Astrocyte (in vitro differentiated cells and primary cell): Measurements from ENCODE around the gene PTCH1. TPM values are rescaled to one million over a fixed set of nuclear protein-coding genes. Genes with fewer than 3 reads are reported as not detected.

Experiments used
- DNase-seq: peaks from one replicate; pipeline ENCODE4 v3.0.0-alpha.2; 2010; ENCODE audit warnings: low read depth
- FAIRE-seq: peaks from 2 replicates; lab custom pipeline; 2011; peaks lifted over from hg19 to GRCh38; lab: Jason Lieb, UNC
- H2AFZ ChIP-seq: 2 replicates; pipeline ENCODE4 v1.6.0; 2012; ENCODE audit warnings: low read depth, low read length, inconsistent platforms
- H3K27ac ChIP-seq: 2 replicates; pipeline ENCODE4 v1.5.1; 2011; ENCODE audit warnings: low read depth, low read length, inconsistent platforms
- H3K27me3 ChIP-seq: 2 replicates; pipeline ENCODE4 v1.6.0; 2011; ENCODE audit warnings: low read length, inconsistent platforms; ENCODE audit not compliant: insufficient read depth
- H3K36me3 ChIP-seq: 2 replicates; pipeline ENCODE4 v1.5.1; 2011; ENCODE audit warnings: low read length, inconsistent platforms; ENCODE audit not compliant: insufficient read depth
- H3K4me1 ChIP-seq: 2 replicates; pipeline ENCODE4 v1.5.1; 2011; ENCODE audit warnings: low read length, inconsistent platforms; ENCODE audit not compliant: insufficient read depth
- H3K4me2 ChIP-seq: 2 replicates; pipeline ENCODE4 v1.6.0; 2012; ENCODE audit warnings: low read length, inconsistent platforms
- H3K4me3 ChIP-seq: 2 replicates; pipeline ENCODE4 v1.5.1; 2011; ENCODE audit warnings: low read depth, mild to moderate bottlenecking, low read length, inconsistent platforms; ENCODE audit not compliant: insufficient read depth
- H3K79me2 ChIP-seq: 2 replicates; pipeline ENCODE4 v1.6.0; 2012; ENCODE audit warnings: mild to moderate bottlenecking, low read length, inconsistent platforms; ENCODE audit not compliant: insufficient read depth
- H3K9ac ChIP-seq: 2 replicates; pipeline ENCODE4 v1.6.0; 2012; ENCODE audit warnings: mild to moderate bottlenecking, low read length, inconsistent platforms
- H3K9me3 ChIP-seq: 2 replicates; pipeline ENCODE4 v1.5.1; 2012; ENCODE audit warnings: low read depth, mild to moderate bottlenecking, low read length, inconsistent platforms; ENCODE audit not compliant: insufficient read depth
- H4K20me1 ChIP-seq: 2 replicates; pipeline ENCODE4 v1.6.0; 2012; ENCODE audit warnings: low read length, inconsistent platforms; ENCODE audit not compliant: insufficient read depth
- H3K27ac Mint-ChIP-seq: one replicate; pipeline ENCODE4 v1.8.0; 2021; ENCODE audit warnings: mild to moderate bottlenecking, mixed read lengths; ENCODE audit not compliant: unreplicated experiment
- H3K27me3 Mint-ChIP-seq: one replicate; pipeline ENCODE4 v1.8.0; 2021; ENCODE audit warnings: low read depth, mixed read lengths; ENCODE audit not compliant: unreplicated experiment
- H3K36me3 Mint-ChIP-seq: one replicate; pipeline ENCODE4 v1.8.0; 2021; ENCODE audit warnings: low read depth, mixed read lengths; ENCODE audit not compliant: unreplicated experiment
- H3K4me1 Mint-ChIP-seq: one replicate; pipeline ENCODE4 v1.8.0; 2021; ENCODE audit warnings: low read depth, mixed read lengths; ENCODE audit not compliant: unreplicated experiment
- H3K4me3 Mint-ChIP-seq: one replicate; pipeline ENCODE4 v1.8.0; 2021; ENCODE audit warnings: mild to moderate bottlenecking, moderate library complexity, mixed read lengths; ENCODE audit not compliant: unreplicated experiment
- H3K9me3 Mint-ChIP-seq: one replicate; pipeline ENCODE4 v1.8.0; 2021; ENCODE audit warnings: mild to moderate bottlenecking, mixed read lengths; ENCODE audit not compliant: unreplicated experiment
- EZH2 ChIP-seq: IDR thresholded peaks from 2 replicates; pipeline ENCODE4 v1.6.1; 2012; ENCODE audit warnings: mild to moderate bottlenecking, low read length, inconsistent platforms; ENCODE audit not compliant: insufficient read depth
- total RNA-seq: library from RNA; stranded (reverse); gene quantifications from 2 replicates; pipeline ENCODE4 v1.2.1, GENCODE V29; 2021
- TF ChIP-seq, protein P1 (sequence below): IDR thresholded peaks from 2 replicates; pipeline ENCODE4 v1.5.1; 2011; ENCODE audit warnings: low read depth, mild to moderate bottlenecking, inconsistent platforms, low read length, moderate library complexity; ENCODE audit not compliant: insufficient read depth

Gene PTCH1
- total RNA-seq, 1 donor from 2014 or later = 21.3 TPM

GRCh38 chr9:95557142-95557541 is 40.4 kb upstream of the PTCH1 start:
- H3K27me3 ChIP-seq = peaks cover 21% of the 10 kb centered on the region
- Mint-ChIP-seq H3K27ac (no peak overlapping the region), H3K36me3 (no peaks in the 10 kb centered on the region), H3K4me3 (no peak overlapping the region), H3K4me1 (no peaks in the 10 kb centered on the region), H3K9me3 (peaks cover 19% of the 10 kb centered on the region), H3K27me3 (peaks cover 54% of the 10 kb centered on the region)
- no peaks in the 10 kb centered on the region for H3K9me3 ChIP-seq
- no peak overlapping the region for H3K4me2 ChIP-seq
- no peak for DNase-seq
- no peak overlapping the region for H3K9ac ChIP-seq
- H3K36me3 ChIP-seq = no peaks in the 10 kb centered on the region
- no peak overlapping the region for H3K4me3 ChIP-seq
- FAIRE-seq = no peak
- H3K79me2 ChIP-seq = no peaks in the 10 kb centered on the region
- no peak overlapping the region for H3K27ac ChIP-seq
- no peak for TF ChIP-seq EZH2
- TF ChIP-seq, protein P1, sequence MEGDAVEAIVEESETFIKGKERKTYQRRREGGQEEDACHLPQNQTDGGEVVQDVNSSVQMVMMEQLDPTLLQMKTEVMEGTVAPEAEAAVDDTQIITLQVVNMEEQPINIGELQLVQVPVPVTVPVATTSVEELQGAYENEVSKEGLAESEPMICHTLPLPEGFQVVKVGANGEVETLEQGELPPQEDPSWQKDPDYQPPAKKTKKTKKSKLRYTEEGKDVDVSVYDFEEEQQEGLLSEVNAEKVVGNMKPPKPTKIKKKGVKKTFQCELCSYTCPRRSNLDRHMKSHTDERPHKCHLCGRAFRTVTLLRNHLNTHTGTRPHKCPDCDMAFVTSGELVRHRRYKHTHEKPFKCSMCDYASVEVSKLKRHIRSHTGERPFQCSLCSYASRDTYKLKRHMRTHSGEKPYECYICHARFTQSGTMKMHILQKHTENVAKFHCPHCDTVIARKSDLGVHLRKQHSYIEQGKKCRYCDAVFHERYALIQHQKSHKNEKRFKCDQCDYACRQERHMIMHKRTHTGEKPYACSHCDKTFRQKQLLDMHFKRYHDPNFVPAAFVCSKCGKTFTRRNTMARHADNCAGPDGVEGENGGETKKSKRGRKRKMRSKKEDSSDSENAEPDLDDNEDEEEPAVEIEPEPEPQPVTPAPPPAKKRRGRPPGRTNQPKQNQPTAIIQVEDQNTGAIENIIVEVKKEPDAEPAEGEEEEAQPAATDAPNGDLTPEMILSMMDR = no peak
- no peaks in the 10 kb centered on the region for H4K20me1 ChIP-seq
- H2AFZ ChIP-seq = no peak overlapping the region
- no peaks in the 10 kb centered on the region for H3K4me1 ChIP-seq

DNA sequence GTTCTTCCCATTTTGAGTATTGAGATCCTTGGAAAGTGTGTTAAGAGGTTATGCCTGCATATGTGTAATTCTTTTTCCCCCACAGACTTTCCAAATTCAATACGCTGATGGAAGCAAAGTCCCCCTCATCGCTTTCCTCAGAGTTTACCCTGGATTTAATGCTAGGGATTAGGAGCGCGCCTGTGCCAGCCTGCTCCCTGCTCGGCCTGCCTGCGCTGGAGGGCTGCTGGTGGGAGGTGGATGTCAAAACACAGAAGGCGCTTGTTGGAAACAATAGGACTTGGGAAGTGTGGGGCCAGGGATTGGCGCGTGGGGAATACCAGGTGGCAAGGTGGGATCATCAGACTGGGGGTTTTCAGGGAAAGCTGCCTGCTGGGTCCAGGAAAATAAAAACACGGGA is 39.8 kb upstream of the PTCH1 start:
- TF ChIP-seq EZH2 = no peak
- TF ChIP-seq, protein P1 = no peak
- no peak overlapping the region for H3K4me2 ChIP-seq
- no peaks in the 10 kb centered on the region for H3K9me3 ChIP-seq
- Mint-ChIP-seq H3K27ac (no peak overlapping the region), H3K4me3 (no peak overlapping the region), H3K36me3 (no peaks in the 10 kb centered on the region), H3K9me3 (peaks cover 19% of the 10 kb centered on the region), H3K4me1 (no peaks in the 10 kb centered on the region), H3K27me3 (peaks cover 53% of the 10 kb centered on the region)
- H4K20me1 ChIP-seq = no peaks in the 10 kb centered on the region
- no peaks in the 10 kb centered on the region for H3K36me3 ChIP-seq
- no peak overlapping the region for H3K9ac ChIP-seq
- H3K4me1 ChIP-seq = no peaks in the 10 kb centered on the region
- H3K27me3 ChIP-seq = peaks cover 23% of the 10 kb centered on the region
- H3K79me2 ChIP-seq = no peaks in the 10 kb centered on the region
- H3K4me3 ChIP-seq = no peak overlapping the region
- H3K27ac ChIP-seq = no peak overlapping the region
- DNase-seq (no peak), FAIRE-seq (no peak)
- no peak overlapping the region for H2AFZ ChIP-seq

- Histone ChIP-seq H3K27ac (no peak overlapping the region), H3K4me3 (peak overlapping the region; percentile 23), H3K36me3 (no peaks in the 10 kb centered on the region), H3K9me3 (no peaks in the 10 kb centered on the region), H3K79me2 (no peaks in the 10 kb centered on the region), H3K27me3 (peaks cover 23% of the 10 kb centered on the region), H2AFZ (peak overlapping the region; percentile 35), H3K9ac (no peak overlapping the region), H3K4me1 (no peaks in the 10 kb centered on the region), H4K20me1 (no peaks in the 10 kb centered on the region), H3K4me2 (peak overlapping the region; percentile 50)
- H3K4me1 Mint-ChIP-seq = no peaks in the 10 kb centered on the region
- H3K27me3 Mint-ChIP-seq = peaks cover 48% of the 10 kb centered on the region
- FAIRE-seq (no peak), DNase-seq (no peak)
- TF ChIP-seq, protein P1 = no peak
- no peak for TF ChIP-seq EZH2
- H3K4me3 Mint-ChIP-seq = no peak overlapping the region
- H3K27ac Mint-ChIP-seq = no peak overlapping the region
- H3K36me3 Mint-ChIP-seq = no peaks in the 10 kb centered on the region
- peaks cover 19% of the 10 kb centered on the region for H3K9me3 Mint-ChIP-seq
Measured at GRCh38 chr9:95552814-95553546, 36.2 kb upstream of the PTCH1 start.
